GM12873 (cell line): ENCODE measurements around the gene GPR119.

ENCODE experiments used
- CTCF ChIP-seq: IDR thresholded peaks from 2 replicates; pipeline ENCODE4 v1.5.1; 2012; ENCODE audit warnings: low read depth, mild to moderate bottlenecking, moderate library complexity, low read length, control low read depth; ENCODE audit not compliant: insufficient read depth; ENCODE audit errors: missing control alignments

The GPR119 gene

DNA sequence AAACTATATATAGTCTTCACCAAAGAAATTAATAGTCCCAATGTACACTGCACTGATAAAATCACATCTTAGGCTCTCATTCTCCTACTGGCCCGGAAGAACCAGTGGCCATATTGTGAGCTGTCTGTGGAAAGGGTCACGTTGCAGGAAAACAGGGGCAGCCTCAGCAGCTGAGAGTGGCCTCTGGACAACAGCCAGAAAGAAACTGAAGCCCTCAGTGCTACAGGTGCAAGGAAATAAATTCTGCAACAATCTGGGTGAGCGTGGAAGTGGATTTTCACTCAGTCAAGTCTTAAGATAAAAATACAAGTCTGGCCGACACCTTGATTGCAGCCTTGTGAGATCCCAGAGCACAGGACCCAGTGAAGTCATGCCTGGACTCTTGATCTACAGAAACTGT, 48.9 kb downstream of the GPR119 start:
- TF ChIP-seq CTCF = no peak
